Testis (tissue), 3 donors: ENCODE measurements around the gene LONP1. TPM values are rescaled to one million over a fixed set of nuclear protein-coding genes. Genes with fewer than 3 reads are reported as not detected.

Experiments used
- DNase-seq: peaks from one replicate; pipeline ENCODE4 v3.0.0-alpha.2; 2019
- H3K27ac ChIP-seq, 2 donors: fragments of 200-600 bp; sonication (generic); one replicate each; pipeline ENCODE4 v1.5.1; 2019
- H3K27me3 ChIP-seq: fragments of 200-600 bp; sonication (generic); one replicate; pipeline ENCODE4 v1.5.1; 2019
- H3K36me3 ChIP-seq: fragments of 200-600 bp; sonication (generic); one replicate; pipeline ENCODE4 v1.5.1; 2017; ENCODE audit warnings: low read depth; ENCODE audit errors: missing control alignments
- H3K4me1 ChIP-seq: fragments of 200-600 bp; sonication (generic); one replicate; pipeline ENCODE4 v1.5.1; 2019
- H3K4me3 ChIP-seq, 2 donors: fragments of 200-600 bp; sonication (generic); one replicate each; pipeline ENCODE4 v1.5.1; 2017 to 2019
- H3K9me3 ChIP-seq: fragments of 200-600 bp; sonication (generic); one replicate; pipeline ENCODE4 v1.5.1; 2017
- POLR2A ChIP-seq: fragments of 450-650 bp; IDR thresholded peaks from one replicate; pipeline ENCODE4 v1.6.1; 2017; ENCODE audit warnings: antibody characterized with exemption, mild to moderate bottlenecking, moderate library complexity
- WGBS, 2 donors: methylation state at CpG; one replicate each; pipeline ENCODE4 v1.1.5; 2018; 5-methylcytosine and 5-hydroxymethylcytosine counted together
- intact Hi-C: fragments of 100-400 bp; cut with DNase I; formaldehyde crosslinking; loops from one replicate; pipeline ENCODE4 v1.15.1; 2023; ENCODE audit warnings: low total_unique reads
- polyA plus RNA-seq: library from polyadenylated mRNA; stranded (reverse); fragments of 350-450 nt; fragmentation: Illumina TruSeq; extraction: RNeasy Lipid Tissue Mini Kit (QIAGEN cat#74804); gene quantifications from one replicate; pipeline ENCODE4 v1.2.3, GENCODE V29; 2014; ENCODE audit warnings: low read depth, low replicate concordance; ENCODE audit not compliant: insufficient read depth
- total RNA-seq, 2 donors: library from RNA; depleted of rRNA; stranded (reverse); fragments of >200 nt; gene quantifications; one replicate each; pipeline ENCODE4 v1.2.3, GENCODE V29; 2016
- TF ChIP-seq, protein P1 (sequence below), 3 experiments: fragments of 450-650 bp in 2 of 3; fragments of 200-600 bp in 1 of 3; sonication (generic) in 1 of 3; IDR thresholded peaks; one replicate each; pipeline ENCODE4 v1.5.1; 2016 to 2019; ENCODE audit warnings: antibody characterized with exemption in 3 of 3, mild to moderate bottlenecking in 2 of 3, moderate library complexity in 1 of 3

The LONP1 gene
- total and polyA plus RNA-seq, 3 donors from 2014 or later: 48.1 to 133 (median 100) TPM

DNA sequence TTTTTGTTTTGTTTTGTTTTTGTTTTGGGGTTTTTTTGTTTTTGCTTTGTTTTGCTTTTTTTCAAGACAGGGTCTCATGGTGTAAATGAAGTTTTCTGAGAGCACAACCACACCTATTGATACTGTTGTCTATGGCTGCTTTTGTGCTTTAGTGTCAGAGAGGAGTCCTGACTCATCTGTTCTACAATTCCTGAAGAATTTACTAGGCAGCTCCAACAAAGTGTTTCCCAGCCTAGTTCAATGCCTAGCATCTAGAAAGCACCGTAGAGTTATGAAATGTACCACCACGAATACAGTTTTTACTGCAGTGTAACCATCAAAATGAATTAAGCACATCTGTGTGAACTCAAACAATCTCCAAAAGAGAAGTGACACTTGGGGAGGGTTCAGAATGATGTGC is 75.9 kb downstream of the LONP1 start:
- intact Hi-C loops: no loop called here
- no peaks in the 10 kb centered on the region for H3K27me3 ChIP-seq
- no peak for TF ChIP-seq POLR2A
- TF ChIP-seq, protein P1, sequence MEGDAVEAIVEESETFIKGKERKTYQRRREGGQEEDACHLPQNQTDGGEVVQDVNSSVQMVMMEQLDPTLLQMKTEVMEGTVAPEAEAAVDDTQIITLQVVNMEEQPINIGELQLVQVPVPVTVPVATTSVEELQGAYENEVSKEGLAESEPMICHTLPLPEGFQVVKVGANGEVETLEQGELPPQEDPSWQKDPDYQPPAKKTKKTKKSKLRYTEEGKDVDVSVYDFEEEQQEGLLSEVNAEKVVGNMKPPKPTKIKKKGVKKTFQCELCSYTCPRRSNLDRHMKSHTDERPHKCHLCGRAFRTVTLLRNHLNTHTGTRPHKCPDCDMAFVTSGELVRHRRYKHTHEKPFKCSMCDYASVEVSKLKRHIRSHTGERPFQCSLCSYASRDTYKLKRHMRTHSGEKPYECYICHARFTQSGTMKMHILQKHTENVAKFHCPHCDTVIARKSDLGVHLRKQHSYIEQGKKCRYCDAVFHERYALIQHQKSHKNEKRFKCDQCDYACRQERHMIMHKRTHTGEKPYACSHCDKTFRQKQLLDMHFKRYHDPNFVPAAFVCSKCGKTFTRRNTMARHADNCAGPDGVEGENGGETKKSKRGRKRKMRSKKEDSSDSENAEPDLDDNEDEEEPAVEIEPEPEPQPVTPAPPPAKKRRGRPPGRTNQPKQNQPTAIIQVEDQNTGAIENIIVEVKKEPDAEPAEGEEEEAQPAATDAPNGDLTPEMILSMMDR (IDR thresholded peaks at IDR 0.05): no peak
- H3K4me1 ChIP-seq: no peaks in the 10 kb centered on the region
- H3K4me3 ChIP-seq: no peak overlapping the region
- H3K27ac ChIP-seq: no peak overlapping the region
- no peaks in the 10 kb centered on the region for H3K9me3 ChIP-seq
- no peaks in the 10 kb centered on the region for H3K36me3 ChIP-seq
- 88 to 89% methylated on average over 2 of the region's 2 CpGs for WGBS, 2 donors
- no peak for DNase-seq

DNA sequence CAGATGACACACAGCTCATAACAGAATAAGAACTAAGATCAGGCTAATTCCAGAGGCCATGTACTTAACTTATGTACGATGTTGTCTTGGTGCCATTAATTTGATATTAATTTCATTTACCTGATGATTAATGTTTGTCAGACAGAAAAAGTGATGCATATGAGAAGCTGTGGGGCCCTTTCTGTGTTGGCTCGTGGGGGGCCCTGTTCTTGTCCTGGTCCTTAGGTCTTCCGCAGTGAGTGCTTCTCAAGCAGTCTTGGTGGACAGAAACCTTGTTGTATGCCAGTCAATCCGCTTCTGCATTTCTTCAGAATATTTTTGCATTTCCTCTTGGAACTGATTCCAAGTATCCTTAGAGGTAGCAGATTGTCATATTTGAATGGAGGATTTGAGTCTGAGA is 76.9 kb downstream of the LONP1 start:
- no peaks in the 10 kb centered on the region for H3K27me3 ChIP-seq
- intact Hi-C loops: no loop called here
- no peak overlapping the region for H3K27ac ChIP-seq
- H3K4me3 ChIP-seq: no peak overlapping the region
- no peaks in the 10 kb centered on the region for H3K9me3 ChIP-seq
- no peaks in the 10 kb centered on the region for H3K36me3 ChIP-seq
- no peaks in the 10 kb centered on the region for H3K4me1 ChIP-seq
- 87 to 92% methylated on average over 4 of the region's 4 CpGs for WGBS, 2 donors
- TF ChIP-seq POLR2A: no peak
- TF ChIP-seq, protein P1 (IDR thresholded peaks at IDR 0.05): no peak
- no peak for DNase-seq

DNA sequence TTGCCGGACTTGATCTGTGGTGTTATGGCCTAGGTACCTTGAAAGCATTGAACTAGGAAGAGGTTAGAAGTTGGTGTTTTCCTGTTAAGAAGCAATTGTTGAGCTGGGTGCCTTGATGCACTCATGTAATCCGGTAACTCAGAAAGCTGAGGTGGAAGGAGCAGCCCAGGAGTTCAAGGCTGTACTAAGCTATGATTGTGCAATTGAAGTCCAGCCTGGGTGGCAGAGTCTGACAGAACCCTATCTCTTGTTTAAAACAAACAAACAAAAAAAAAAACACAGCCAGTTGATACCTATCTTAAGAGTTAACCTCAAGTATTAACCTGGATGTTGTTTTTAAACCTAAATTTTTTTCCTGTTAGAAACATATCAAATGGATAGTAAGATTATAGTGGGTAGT is 77.7 kb downstream of the LONP1 start:
- DNase-seq: no peak
- no peak overlapping the region for H3K4me3 ChIP-seq
- no peak overlapping the region for H3K27ac ChIP-seq
- intact Hi-C loops: no loop called here
- TF ChIP-seq, protein P1 (IDR thresholded peaks at IDR 0.05): no peak
- no peak for TF ChIP-seq POLR2A
- H3K4me1 ChIP-seq: no peaks in the 10 kb centered on the region
- 69 to 81% methylated on average over 2 of the region's 2 CpGs for WGBS, 2 donors
- no peaks in the 10 kb centered on the region for H3K9me3 ChIP-seq
- no peaks in the 10 kb centered on the region for H3K27me3 ChIP-seq
- H3K36me3 ChIP-seq: no peaks in the 10 kb centered on the region

Other genes with a start within 250 kb of the LONP1 start
- gene TINCR, start 152.2 kb downstream of the LONP1 start, total RNA-seq: 1 to 10 TPM; 5.6 to 7.0 TPM
- 3.0 TPM for gene TINCR, start 152.2 kb downstream of the LONP1 start, polyA plus RNA-seq
- 100 to 1,000 TPM; 173 to 209 TPM for gene SAFB2, start 97.4 kb downstream of the LONP1 start, total RNA-seq
- 84.1 TPM for gene SAFB2, start 97.4 kb downstream of the LONP1 start, polyA plus RNA-seq
- 100 to 1,000 TPM; 202 to 220 TPM for gene SAFB, start 97.1 kb downstream of the LONP1 start, total RNA-seq
- gene SAFB, start 97.1 kb downstream of the LONP1 start, polyA plus RNA-seq: 83.2 TPM
- gene MICOS13, start 39.6 kb downstream of the LONP1 start, total RNA-seq: 100 to 1,000 TPM in 1 of 2 donors, 10 to 100 TPM in 1; 98.0 to 198 TPM
- gene MICOS13, start 39.6 kb downstream of the LONP1 start, polyA plus RNA-seq: 152 TPM
- 10 to 100 TPM; 18.8 to 21.0 TPM for gene HSD11B1L, start 39.1 kb downstream of the LONP1 start, total RNA-seq
- 8.1 TPM for gene HSD11B1L, start 39.1 kb downstream of the LONP1 start, polyA plus RNA-seq
- gene RPL36, start 29.9 kb downstream of the LONP1 start, total RNA-seq: 100 to 1,000 TPM; 331 to 531 TPM
- gene RPL36, start 29.9 kb downstream of the LONP1 start, polyA plus RNA-seq: 497 TPM
- 1 to 10 TPM; 6.1 to 9.3 TPM for gene CATSPERD, start 491 bp upstream of the LONP1 start, total RNA-seq
- 31.3 TPM for gene CATSPERD, start 491 bp upstream of the LONP1 start, polyA plus RNA-seq
- gene PRR22, start 64.6 kb upstream of the LONP1 start, total RNA-seq: 10 to 100 TPM; 24.0 to 35.0 TPM
- 54.9 TPM for gene PRR22, start 64.6 kb upstream of the LONP1 start, polyA plus RNA-seq
- gene DUS3L, start 71.0 kb upstream of the LONP1 start, total RNA-seq: 100 to 1,000 TPM in 1 of 2 donors, 10 to 100 TPM in 1; 92.2 to 114 TPM
- gene DUS3L, start 71.0 kb upstream of the LONP1 start, polyA plus RNA-seq: 75.6 TPM
- 10 to 100 TPM in 1 of 2 donors, 1 to 10 TPM in 1; 6.5 to 13.5 TPM for gene NRTN, start 84.9 kb upstream of the LONP1 start, total RNA-seq
- 1.7 TPM for gene NRTN, start 84.9 kb upstream of the LONP1 start, polyA plus RNA-seq
- gene FUT6, start 119.6 kb upstream of the LONP1 start, total RNA-seq: under 1 TPM; 0.19 to 0.39 TPM
- gene FUT6, start 119.6 kb upstream of the LONP1 start, polyA plus RNA-seq: 0.84 TPM
- gene FUT3, start 131.3 kb upstream of the LONP1 start, total RNA-seq: 1 to 10 TPM; 1.1 to 4.4 TPM
- 3.5 TPM for gene FUT3, start 131.3 kb upstream of the LONP1 start, polyA plus RNA-seq
- gene FUT5, start 150.4 kb upstream of the LONP1 start, total RNA-seq: 1 to 10 TPM in 1 of 2 donors, under 1 TPM in 1; 0.87 to 1.1 TPM
- gene FUT5, start 150.4 kb upstream of the LONP1 start, polyA plus RNA-seq: 0.20 TPM
- gene NDUFA11, start 183.6 kb upstream of the LONP1 start, total RNA-seq: 100 to 1,000 TPM; 167 to 194 TPM
- gene NDUFA11, start 183.6 kb upstream of the LONP1 start, polyA plus RNA-seq: 170 TPM
- 1 to 10 TPM; 7.4 to 7.7 TPM for gene VMAC, start 184.7 kb upstream of the LONP1 start, total RNA-seq
- gene VMAC, start 184.7 kb upstream of the LONP1 start, polyA plus RNA-seq: 3.4 TPM
- 10 to 100 TPM in 1 of 2 donors, 1 to 10 TPM in 1; 9.4 to 13.9 TPM for gene CAPS, start 194.1 kb upstream of the LONP1 start, total RNA-seq
- 20.9 TPM for gene CAPS, start 194.1 kb upstream of the LONP1 start, polyA plus RNA-seq